ENCODE results near the gene ZNF225. TPM values are rescaled to one million over a fixed set of nuclear protein-coding genes. Genes with fewer than 3 reads are reported as not detected.

Gene ZNF225
- polyA plus RNA-seq (2013, experiment 1 of 2) = 4.8 TPM
- 4.7 TPM for polyA plus RNA-seq (2013, experiment 2 of 2)

- WGBS, 2 experiments (ENCODE audit: insufficient coverage in 2 of 2) = 0 to 1% methylated on average over 39 to 44 of the region's 44 CpGs
- H3K4me1 ChIP-seq (ENCODE audit: control insufficient read depth, insufficient read depth, low read length, poor library complexity, severe bottlenecking) = no peaks in the 10 kb centered on the region
Observed at GRCh38 chr19:44113138-44113783, at the start of gene ZNF225. Gene ZNF225 (plus strand): TSS chr19:44113399. CDS start chr19:44115828, 2,429 bp downstream.

GRCh38 chr19:44066305-44066704 is 46.9 kb upstream of the ZNF225 start:
- no peak overlapping the region for H3K4me3 ChIP-seq (ENCODE audit: extremely low read depth, insufficient read depth, low read length, poor library complexity, severe bottlenecking)
- H3K4me1 ChIP-seq (ENCODE audit: control insufficient read depth, insufficient read depth, low read length, poor library complexity, severe bottlenecking) = no peaks in the 10 kb centered on the region
- peaks cover 58% of the 10 kb centered on the region for H3K36me3 ChIP-seq (ENCODE audit: control insufficient read depth, insufficient read depth, low read length)
- WGBS, 2 experiments (ENCODE audit: insufficient coverage in 2 of 2) = 100% methylated on average over 1 of the region's 3 CpGs; no CpG with 5 or more reads in 1 of the 2 experiments
- peaks cover 34% of the 10 kb centered on the region for H3K9me3 ChIP-seq (ENCODE audit: control insufficient read depth, low read length)
- H3K27ac ChIP-seq (ENCODE audit: low read depth, low read length, severe bottlenecking) = no peak overlapping the region

More at GRCh38 chr19:44113138-44113783, at the start of gene ZNF225:
- peaks cover 23% of the 10 kb centered on the region for H3K36me3 ChIP-seq (ENCODE audit: control insufficient read depth, insufficient read depth, low read length)
- peak within 1 kb of the TSS; percentile 96 for H3K4me3 ChIP-seq (ENCODE audit: extremely low read depth, insufficient read depth, low read length, poor library complexity, severe bottlenecking)
- H3K27ac ChIP-seq (ENCODE audit: low read depth, low read length, severe bottlenecking) = peak within 1 kb of the TSS; percentile 81
- peaks cover 5% of the 10 kb centered on the region for H3K9me3 ChIP-seq (ENCODE audit: control insufficient read depth, low read length)

DNA sequence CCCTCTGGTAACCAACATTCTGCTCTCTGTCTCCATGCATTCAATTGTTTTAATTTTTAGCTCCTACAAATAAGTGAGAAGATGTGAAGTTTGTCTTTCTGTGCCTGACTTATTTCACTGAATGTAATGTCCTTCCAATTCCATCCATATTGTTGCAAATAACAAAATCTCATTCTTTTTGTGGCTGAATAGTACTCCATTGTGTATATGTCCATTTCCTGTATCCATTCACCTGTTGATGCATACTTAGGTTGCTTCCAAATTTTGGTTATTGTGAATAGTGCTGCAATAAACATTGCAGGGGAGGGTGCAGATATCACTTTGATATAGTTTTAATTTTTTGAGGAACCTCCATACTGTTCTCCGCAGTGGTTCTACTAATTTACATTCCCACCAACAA is 43.8 kb upstream of the ZNF225 start:
- Histone ChIP-seq H3K9me3 (ENCODE audit: control insufficient read depth, low read length) (peaks cover 37% of the 10 kb centered on the region), H3K4me3 (ENCODE audit: extremely low read depth, insufficient read depth, low read length, poor library complexity, severe bottlenecking) (no peak overlapping the region), H3K4me1 (ENCODE audit: control insufficient read depth, insufficient read depth, low read length, poor library complexity, severe bottlenecking) (no peaks in the 10 kb centered on the region), H3K36me3 (ENCODE audit: control insufficient read depth, insufficient read depth, low read length) (peaks cover 32% of the 10 kb centered on the region), H3K27ac (ENCODE audit: low read depth, low read length, severe bottlenecking) (no peak overlapping the region)
- WGBS, 2 experiments (ENCODE audit: insufficient coverage in 2 of 2) = no CpG with 5 or more reads among the region's 1 CpG

DNA sequence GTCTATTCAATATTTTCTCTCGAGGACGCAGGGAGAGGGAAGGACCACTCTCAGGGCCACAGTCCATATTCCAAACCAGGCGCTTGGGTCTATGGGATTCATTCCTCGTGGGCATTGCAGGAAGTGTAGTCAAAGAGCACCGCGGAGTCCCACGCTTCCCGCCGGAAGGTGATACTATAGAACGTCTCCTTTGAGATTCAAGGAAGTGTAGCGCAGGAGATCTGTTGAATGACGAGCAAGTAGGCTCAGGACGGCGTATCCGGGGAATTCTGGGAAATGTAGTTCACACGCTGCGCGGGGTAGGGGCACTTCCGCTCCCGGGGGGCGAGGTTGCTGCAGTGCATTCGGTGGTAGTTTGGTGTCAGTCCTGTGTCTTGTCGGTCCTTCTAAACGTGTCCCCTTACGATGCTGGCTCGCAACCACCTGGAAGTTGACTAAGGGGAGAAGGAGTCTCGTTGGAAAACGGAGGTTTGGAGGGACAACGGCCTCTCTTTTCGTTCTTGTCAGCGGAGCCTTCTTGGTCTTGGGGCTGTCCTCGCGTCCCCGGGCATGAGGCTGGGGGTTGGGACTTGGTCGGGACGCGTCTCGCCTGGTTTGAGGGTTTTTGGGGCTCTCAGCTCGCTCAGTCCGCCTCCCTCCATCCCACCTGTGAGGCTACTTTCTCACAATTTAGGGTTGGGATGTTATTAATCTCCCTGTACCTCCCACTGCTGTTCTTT is 41.2 kb upstream of the ZNF225 start, which contains the start of gene ZNF284:
TSS of gene ZNF284 (plus strand) at position 336 of the 719 bp plus-strand sequence. CDS start 4,231 bp downstream, outside the sequence.
- 4 to 9% methylated on average over 23 to 29 of the region's 40 CpGs for WGBS, 2 experiments (ENCODE audit: insufficient coverage in 2 of 2)
- peak within 1 kb of the TSS; percentile 45 for H3K27ac ChIP-seq (ENCODE audit: low read depth, low read length, severe bottlenecking)
- H3K9me3 ChIP-seq (ENCODE audit: control insufficient read depth, low read length) = peaks cover 16% of the 10 kb centered on the region
- peaks cover 10% of the 10 kb centered on the region for H3K36me3 ChIP-seq (ENCODE audit: control insufficient read depth, insufficient read depth, low read length)
- peak within 1 kb of the TSS; percentile 61 for H3K4me3 ChIP-seq (ENCODE audit: extremely low read depth, insufficient read depth, low read length, poor library complexity, severe bottlenecking)
- H3K4me1 ChIP-seq (ENCODE audit: control insufficient read depth, insufficient read depth, low read length, poor library complexity, severe bottlenecking) = no peaks in the 10 kb centered on the region

DNA sequence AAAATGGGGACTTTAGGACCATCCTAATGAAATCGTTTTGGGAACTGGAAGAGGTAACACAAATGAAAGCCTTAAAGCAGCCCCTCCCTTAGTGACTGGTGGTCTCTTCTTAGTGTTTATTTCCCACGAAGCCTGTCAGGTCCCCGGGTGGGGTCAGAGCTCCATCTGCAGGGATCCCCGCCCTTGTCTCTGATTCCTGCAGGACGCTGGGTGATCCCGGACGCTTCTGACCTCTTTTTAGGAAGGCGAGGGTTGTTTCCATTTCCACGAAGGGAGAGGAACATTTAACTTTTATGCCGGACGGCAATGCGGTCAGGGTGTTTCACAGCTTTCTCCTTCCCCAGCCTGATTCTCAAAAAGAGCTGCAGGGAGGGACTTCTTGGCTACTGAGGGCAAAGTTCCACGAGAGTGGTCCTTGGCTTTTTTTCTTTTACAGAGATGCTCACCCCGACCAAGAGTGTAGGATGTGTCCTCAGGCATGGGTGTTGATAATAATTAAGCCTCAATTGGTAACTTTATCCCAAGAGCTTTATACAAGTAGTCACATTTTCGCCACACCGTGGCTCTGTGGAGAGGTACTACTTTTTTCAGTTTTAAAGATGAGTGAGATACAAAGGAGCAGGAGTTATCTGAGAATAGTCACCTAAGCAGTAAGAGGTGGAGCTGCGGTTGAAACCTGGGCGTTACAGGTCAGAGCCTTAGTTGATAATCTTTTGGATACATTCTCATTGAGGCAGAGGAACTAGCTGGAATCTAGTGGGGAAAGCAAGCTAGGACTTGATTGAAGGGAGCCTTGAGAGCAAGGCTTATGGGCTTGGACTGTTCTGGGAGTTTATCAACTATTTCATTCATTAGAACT is 40.4 kb upstream of the ZNF225 start:
- Histone ChIP-seq H3K9me3 (ENCODE audit: control insufficient read depth, low read length) (peaks cover 10% of the 10 kb centered on the region), H3K4me1 (ENCODE audit: control insufficient read depth, insufficient read depth, low read length, poor library complexity, severe bottlenecking) (no peaks in the 10 kb centered on the region), H3K27ac (ENCODE audit: low read depth, low read length, severe bottlenecking) (no peak overlapping the region), H3K36me3 (ENCODE audit: control insufficient read depth, insufficient read depth, low read length) (peaks cover 6% of the 10 kb centered on the region), H3K4me3 (ENCODE audit: extremely low read depth, insufficient read depth, low read length, poor library complexity, severe bottlenecking) (peak overlapping the region; percentile 61)
- 44 to 60% methylated on average over 12 to 14 of the region's 18 CpGs for WGBS, 2 experiments (ENCODE audit: insufficient coverage in 2 of 2)

DNA sequence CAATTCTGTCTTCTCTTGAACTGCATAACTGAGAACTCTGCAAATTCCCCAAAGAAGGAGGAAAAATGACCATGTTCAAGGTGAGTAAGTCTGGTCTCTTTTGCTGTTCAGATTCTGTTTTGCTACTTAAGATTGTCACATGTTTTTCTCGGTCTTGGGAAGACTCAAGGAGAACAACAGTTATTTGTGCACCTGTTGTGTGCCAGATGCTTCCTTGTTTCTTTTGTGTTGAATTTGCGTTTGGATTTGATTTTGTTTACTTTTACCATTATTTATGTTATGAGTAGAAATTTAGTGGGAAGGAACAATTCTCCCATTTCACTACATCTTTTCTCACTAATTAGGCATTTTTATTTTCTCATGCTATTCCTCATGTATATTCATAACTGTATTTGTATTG is 36.9 kb upstream of the ZNF225 start:
- Histone ChIP-seq H3K36me3 (ENCODE audit: control insufficient read depth, insufficient read depth, low read length) (peaks cover 14% of the 10 kb centered on the region), H3K9me3 (ENCODE audit: control insufficient read depth, low read length) (peaks cover 3% of the 10 kb centered on the region), H3K4me3 (ENCODE audit: extremely low read depth, insufficient read depth, low read length, poor library complexity, severe bottlenecking) (no peak overlapping the region), H3K27ac (ENCODE audit: low read depth, low read length, severe bottlenecking) (no peak overlapping the region), H3K4me1 (ENCODE audit: control insufficient read depth, insufficient read depth, low read length, poor library complexity, severe bottlenecking) (no peaks in the 10 kb centered on the region)
- WGBS, 2 experiments (ENCODE audit: insufficient coverage in 2 of 2) = 100% methylated on average over 1 of the region's 2 CpGs

DNA sequence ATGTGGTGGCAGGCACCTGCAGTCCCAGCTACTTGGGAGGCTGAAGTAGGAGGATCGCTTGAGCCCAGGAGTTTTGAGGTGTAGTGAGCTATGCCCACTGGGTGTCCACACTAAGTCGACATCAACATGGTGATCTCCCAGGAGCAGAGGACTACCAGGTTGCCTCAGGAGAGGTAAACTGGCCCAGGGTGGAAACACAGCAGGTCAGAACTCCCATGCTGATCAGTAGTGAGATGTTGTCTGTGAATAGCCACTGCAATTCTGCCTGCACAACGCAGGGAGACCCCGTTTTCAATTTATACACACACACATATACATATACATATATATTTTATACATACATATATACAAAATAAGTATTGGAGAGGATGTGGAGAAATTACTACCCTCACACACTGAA is 21.1 kb upstream of the ZNF225 start:
- Histone ChIP-seq H3K4me1 (ENCODE audit: control insufficient read depth, insufficient read depth, low read length, poor library complexity, severe bottlenecking) (no peaks in the 10 kb centered on the region), H3K9me3 (ENCODE audit: control insufficient read depth, low read length) (no peaks in the 10 kb centered on the region), H3K27ac (ENCODE audit: low read depth, low read length, severe bottlenecking) (no peak overlapping the region), H3K4me3 (ENCODE audit: extremely low read depth, insufficient read depth, low read length, poor library complexity, severe bottlenecking) (no peak overlapping the region), H3K36me3 (ENCODE audit: control insufficient read depth, insufficient read depth, low read length) (peaks cover 11% of the 10 kb centered on the region)
- WGBS, 2 experiments (ENCODE audit: insufficient coverage in 2 of 2) = 65 to 70% methylated on average over 2 of the region's 4 CpGs

GRCh38 chr19:44093931-44094765 is 19.1 kb upstream of the ZNF225 start, which contains the start of gene ZNF224:
Gene ZNF224 (plus strand): TSS chr19:44094361. CDS start chr19:44097874, 3,513 bp downstream.
- Histone ChIP-seq H3K4me3 (ENCODE audit: extremely low read depth, insufficient read depth, low read length, poor library complexity, severe bottlenecking) (peak within 1 kb of the TSS; percentile 81), H3K36me3 (ENCODE audit: control insufficient read depth, insufficient read depth, low read length) (peaks cover 23% of the 10 kb centered on the region), H3K27ac (ENCODE audit: low read depth, low read length, severe bottlenecking) (peak within 1 kb of the TSS; percentile 33), H3K4me1 (ENCODE audit: control insufficient read depth, insufficient read depth, low read length, poor library complexity, severe bottlenecking) (no peaks in the 10 kb centered on the region), H3K9me3 (ENCODE audit: control insufficient read depth, low read length) (no peaks in the 10 kb centered on the region)
- 0% methylated on average over 28 to 40 of the region's 50 CpGs for WGBS, 2 experiments (ENCODE audit: insufficient coverage in 2 of 2)

- peaks cover 28% of the 10 kb centered on the region for H3K9me3 ChIP-seq (ENCODE audit: control insufficient read depth, low read length)
- H3K27ac ChIP-seq (ENCODE audit: low read depth, low read length, severe bottlenecking) = no peak overlapping the region
- no peak overlapping the region for H3K4me3 ChIP-seq (ENCODE audit: extremely low read depth, insufficient read depth, low read length, poor library complexity, severe bottlenecking)
- peaks cover 59% of the 10 kb centered on the region for H3K36me3 ChIP-seq (ENCODE audit: control insufficient read depth, insufficient read depth, low read length)
- 85% methylated on average over 3 of the region's 3 CpGs for WGBS, 2 experiments (ENCODE audit: insufficient coverage in 2 of 2)
- H3K4me1 ChIP-seq (ENCODE audit: control insufficient read depth, insufficient read depth, low read length, poor library complexity, severe bottlenecking) = no peaks in the 10 kb centered on the region
Observed at GRCh38 chr19:44107751-44108150, 5.4 kb upstream of the ZNF225 start.

- Histone ChIP-seq H3K9me3 (ENCODE audit: control insufficient read depth, low read length) (peaks cover 28% of the 10 kb centered on the region), H3K4me3 (ENCODE audit: extremely low read depth, insufficient read depth, low read length, poor library complexity, severe bottlenecking) (no peak overlapping the region), H3K27ac (ENCODE audit: low read depth, low read length, severe bottlenecking) (no peak overlapping the region), H3K36me3 (ENCODE audit: control insufficient read depth, insufficient read depth, low read length) (peaks cover 42% of the 10 kb centered on the region), H3K4me1 (ENCODE audit: control insufficient read depth, insufficient read depth, low read length, poor library complexity, severe bottlenecking) (no peaks in the 10 kb centered on the region)
Observed at GRCh38 chr19:44109458-44109857, 3.7 kb upstream of the ZNF225 start.

Measured in mesodermal cell (in vitro differentiated cells).